ENCODE results near the gene CYTIP. TPM values are rescaled to one million over a fixed set of nuclear protein-coding genes. Genes with fewer than 3 reads are reported as not detected.

Gene CYTIP
- total and polyA plus RNA-seq, 9 of the 15 experiments (the other 6 are each of a cell fraction or from before 2014, with no cell fraction given), result 0.03 to 0.35 (median 0.26) TPM; not detected in 1

GRCh38 chr2:157470321-157470720 lies 26.4 kb upstream of the CYTIP start:
- Histone ChIP-seq H3K4me1 (replicated peaks in 1 of 2; ENCODE audit: control insufficient read depth in 2 of 2, insufficient read depth in 2 of 2, low read length in 2 of 2) (no peaks in the 10 kb centered on the region; a peak in 1 of 5 replicates), H3K79me2 (ENCODE audit: control insufficient read depth, insufficient read depth, low read length) (no peaks in the 10 kb centered on the region), H3K9me3 (replicated peaks; ENCODE audit: control insufficient read depth, insufficient read depth, low read depth, low read length) (no peaks in the 10 kb centered on the region), H3K4me2 (ENCODE audit: insufficient read depth, low read length) (no peak overlapping the region), H3K27me3 (ENCODE audit: control insufficient read depth in 2 of 2, insufficient read depth in 2 of 2, low read length in 2 of 2) (peaks cover 2 to 6% of the 10 kb centered on the region in 2 experiments; a peak in 2 of 5 replicates), H3K4me3 (no peak overlapping the region), H3K36me3 (ENCODE audit: control insufficient read depth, insufficient read depth, low read length) (no peaks in the 10 kb centered on the region), H4K20me1 (replicated peaks; ENCODE audit: control insufficient read depth, insufficient read depth, low read length) (no peaks in the 10 kb centered on the region), H3K27ac (ENCODE audit: extremely low read depth, low read depth, low read length) (no peak overlapping the region), H3K9ac (ENCODE audit: insufficient read depth in 1 of 2, low read depth in 2 of 2, low read length in 2 of 2) (no peak overlapping the region), H3K9me1 (ENCODE audit: control insufficient read depth, insufficient read depth, low read length) (no peaks in the 10 kb centered on the region), H2AFZ (ENCODE audit: low read depth, low read length) (no peak overlapping the region)
- TF ChIP-seq MTA2 (IDR thresholded peaks at IDR 0.05; ENCODE audit: low read depth) (no peak), RNF2 (IDR thresholded peaks at IDR 0.05) (peak; percentile 29; the same call in 1 of the 2 replicates)
- ATAC-seq (peak; percentile 37), FAIRE-seq (no peak), DNase-seq (ENCODE audit: extremely low read depth in 1 of 4, low spot score in 3 of 4) (no peak)
- ChIA-PET POLR2A (no interaction called here), CTCF (ENCODE audit: low intra/inter-chr PET ratio) (no interaction called here)
- intact Hi-C loops (cut with micrococcal nuclease) (no loop called here), in situ Hi-C loops (cut with MboI) (no loop called here)
- no TSS peak for BruUV-seq (replicated peaks)

DNA sequence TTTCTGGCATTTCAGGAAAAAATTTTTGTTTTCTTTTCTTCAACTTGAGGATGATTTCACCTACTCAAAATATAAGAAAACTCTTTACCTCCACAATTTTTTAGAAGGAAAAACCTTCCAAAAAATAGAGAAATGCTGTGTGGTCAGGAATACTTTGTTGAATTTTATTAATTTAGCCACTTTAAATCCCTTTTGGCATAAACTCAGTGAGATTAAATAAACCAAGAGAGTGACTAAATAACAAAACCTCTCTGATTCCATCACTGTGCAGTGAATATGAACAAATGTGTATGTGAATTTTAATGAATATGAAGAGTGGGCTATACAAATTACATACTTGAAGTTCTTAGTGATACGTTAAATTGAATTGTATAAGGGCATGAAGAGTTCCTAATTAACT lies 25.8 kb upstream of the CYTIP start:
- FAIRE-seq (no peak), ATAC-seq (no peak), DNase-seq (ENCODE audit: extremely low read depth in 1 of 4, low spot score in 3 of 4) (no peak)
- Histone ChIP-seq H4K20me1 (replicated peaks; ENCODE audit: control insufficient read depth, insufficient read depth, low read length) (no peaks in the 10 kb centered on the region), H3K27me3 (ENCODE audit: control insufficient read depth in 2 of 2, insufficient read depth in 2 of 2, low read length in 2 of 2) (peaks cover 2 to 6% of the 10 kb centered on the region in 2 experiments; a peak in 2 of 5 replicates), H3K9me3 (replicated peaks; ENCODE audit: control insufficient read depth, insufficient read depth, low read depth, low read length) (no peaks in the 10 kb centered on the region), H3K79me2 (ENCODE audit: control insufficient read depth, insufficient read depth, low read length) (no peaks in the 10 kb centered on the region), H3K36me3 (ENCODE audit: control insufficient read depth, insufficient read depth, low read length) (no peaks in the 10 kb centered on the region), H3K9me1 (ENCODE audit: control insufficient read depth, insufficient read depth, low read length) (no peaks in the 10 kb centered on the region), H3K4me2 (ENCODE audit: insufficient read depth, low read length) (no peak overlapping the region), H3K4me1 (replicated peaks in 1 of 2; ENCODE audit: control insufficient read depth in 2 of 2, insufficient read depth in 2 of 2, low read length in 2 of 2) (no peaks in the 10 kb centered on the region; a peak in 1 of 5 replicates), H2AFZ (ENCODE audit: low read depth, low read length) (no peak overlapping the region), H3K9ac (ENCODE audit: insufficient read depth in 1 of 2, low read depth in 2 of 2, low read length in 2 of 2) (no peak overlapping the region), H3K4me3 (no peak overlapping the region), H3K27ac (ENCODE audit: extremely low read depth, low read depth, low read length) (no peak overlapping the region)
- in situ Hi-C loops (cut with MboI), result no loop called here
- 0% methylated on average over 1 of the region's 1 CpG for WGBS (ENCODE audit: insufficient coverage, low coverage, missing lambda C conversion rate)
- ChIA-PET POLR2A (no interaction called here), CTCF (ENCODE audit: low intra/inter-chr PET ratio) (no interaction called here)
- intact Hi-C loops (cut with micrococcal nuclease), result no loop called here
- BruUV-seq (replicated peaks), result no TSS peak
- TF ChIP-seq BCLAF1 (IDR thresholded peaks at IDR 0.05; ENCODE audit: borderline replicate concordance in 1 of 2, control insufficient read depth in 1 of 2, low read depth in 2 of 2, low read length in 1 of 2) (no peak), MAZ (CRISPR knock-in tag; conservative IDR thresholded peaks at IDR 0.05 in 1 of 2, IDR thresholded peaks at IDR 0.05 in 1 of 2) (no peak), ZNF133 (CRISPR knock-in tag; IDR thresholded peaks at IDR 0.05) (no peak), CHAMP1 (IDR thresholded peaks at IDR 0.05) (no peak), L3MBTL2 (IDR thresholded peaks at IDR 0.05) (no peak), TAF1 (IDR thresholded peaks at IDR 0.05; ENCODE audit: control insufficient read depth, extremely low read depth, insufficient read depth, low read length, severe bottlenecking) (no peak), SRF (CRISPR knock-in tag; IDR thresholded peaks at IDR 0.05) (no peak)
